Thoracic aorta (tissue), 2 donors: Measurements from ENCODE around the gene ATP1B3. TPM values are rescaled to one million over a fixed set of nuclear protein-coding genes. Genes with fewer than 3 reads are reported as not detected.

ENCODE experiments used
- ATAC-seq: fragments of 150-250 bp; one replicate; pipeline ENCODE4 v1.8.0; 2017; ENCODE audit warnings: low read depth; ENCODE audit not compliant: insufficient number of reproducible peaks, low FRiP score
- DNase-seq: peaks from one replicate; pipeline ENCODE4 v3.0.0-alpha.2; 2020; ENCODE audit warnings: low spot score
- H3K27ac ChIP-seq, 2 donors: fragments of 200-600 bp; sonication (generic); 1 replicate in 1 of 2; 2 replicates in 1 of 2; pipeline ENCODE4 v1.5.1; 2016; ENCODE audit warnings: mild to moderate bottlenecking in 2 of 2, moderate library complexity in 2 of 2
- H3K27me3 ChIP-seq: fragments of 200-600 bp; sonication (generic); replicated peaks from 2 replicates; pipeline ENCODE4 v1.6.0; 2016; ENCODE audit warnings: mild to moderate bottlenecking; ENCODE audit not compliant: insufficient read depth
- H3K36me3 ChIP-seq: fragments of 200-600 bp; sonication (generic); one replicate; pipeline ENCODE4 v1.5.1; 2016
- H3K4me1 ChIP-seq, 2 donors: fragments of 200-600 bp; sonication (generic); 1 replicate in 1 of 2; 2 replicates in 1 of 2; pipeline versions ENCODE4 v1.5.1 to v1.6.0; 2016; ENCODE audit warnings: low read depth in 2 of 2, mild to moderate bottlenecking in 1 of 2; ENCODE audit not compliant: control insufficient read depth in 1 of 2
- H3K4me3 ChIP-seq: fragments of 200-600 bp; sonication (generic); 2 replicates; pipeline ENCODE4 v1.5.1; 2016; ENCODE audit warnings: mild to moderate bottlenecking
- H3K9me3 ChIP-seq: fragments of 200-600 bp; sonication (generic); 2 replicates; pipeline ENCODE4 v1.5.1; 2016
- CTCF ChIP-seq: fragments of 200-600 bp; sonication (generic); IDR thresholded peaks from one replicate; pipeline ENCODE4 v1.5.1; 2019; ENCODE audit warnings: antibody characterized with exemption
- total RNA-seq, 2 donors: library from RNA; depleted of rRNA; stranded (reverse); fragments of >200 nt; gene quantifications; one replicate each; pipeline versions ENCODE4 v1.1.0 to v1.2.3, GENCODE V29; 2016

Gene ATP1B3
- total RNA-seq, 2 donors from 2014 or later, result 78.7 to 106 TPM

- no peak for DNase-seq
- ATAC-seq, result no peak
- Histone ChIP-seq H3K9me3 (no peaks in the 10 kb centered on the region), H3K27ac (no peak overlapping the region), H3K36me3 (no peaks in the 10 kb centered on the region), H3K27me3 (no peaks in the 10 kb centered on the region), H3K4me1 (peaks cover 0 to 9% of the 10 kb centered on the region in 2 donors), H3K4me3 (no peak overlapping the region)
- no peak for TF ChIP-seq CTCF
Observed at GRCh38 chr3:141853081-141853601, 23.3 kb upstream of the ATP1B3 start.

- ATAC-seq (no peak), DNase-seq (no peak)
- no peaks in the 10 kb centered on the region for H3K27me3 ChIP-seq
- H3K4me1 ChIP-seq, result peaks cover 0 to 9% of the 10 kb centered on the region in 2 donors
- no peaks in the 10 kb centered on the region for H3K9me3 ChIP-seq
- H3K36me3 ChIP-seq, result no peaks in the 10 kb centered on the region
- TF ChIP-seq CTCF, result no peak
- H3K4me3 ChIP-seq, result no peak overlapping the region
- no peak overlapping the region for H3K27ac ChIP-seq
Observed at GRCh38 chr3:141853629-141854168, 22.7 kb upstream of the ATP1B3 start.

GRCh38 chr3:141854599-141854998 is 21.8 kb upstream of the ATP1B3 start:
- ATAC-seq (no peak), DNase-seq (no peak)
- no peak for TF ChIP-seq CTCF
- H3K4me3 ChIP-seq, result no peak overlapping the region
- H3K27ac ChIP-seq, result no peak overlapping the region
- no peaks in the 10 kb centered on the region for H3K27me3 ChIP-seq
- no peaks in the 10 kb centered on the region for H3K9me3 ChIP-seq
- H3K36me3 ChIP-seq, result no peaks in the 10 kb centered on the region
- peaks cover 0 to 9% of the 10 kb centered on the region in 2 donors for H3K4me1 ChIP-seq

- Histone ChIP-seq H3K27me3 (no peaks in the 10 kb centered on the region), H3K36me3 (no peaks in the 10 kb centered on the region), H3K4me3 (no peak overlapping the region), H3K27ac (no peak overlapping the region), H3K9me3 (no peaks in the 10 kb centered on the region), H3K4me1 (peaks cover 0 to 3% of the 10 kb centered on the region in 2 donors)
- no peak for TF ChIP-seq CTCF
- no peak for DNase-seq
- ATAC-seq, result no peak
Observed at GRCh38 chr3:141858312-141858711, 18.1 kb upstream of the ATP1B3 start.

- no peaks in the 10 kb centered on the region for H3K36me3 ChIP-seq
- no peaks in the 10 kb centered on the region for H3K9me3 ChIP-seq
- DNase-seq (no peak), ATAC-seq (no peak)
- H3K27ac ChIP-seq, result no peak overlapping the region
- H3K27me3 ChIP-seq, result no peaks in the 10 kb centered on the region
- no peak overlapping the region for H3K4me3 ChIP-seq
- no peaks in the 10 kb centered on the region for H3K4me1 ChIP-seq
- no peak for TF ChIP-seq CTCF
Observed at GRCh38 chr3:141859651-141860050, 16.8 kb upstream of the ATP1B3 start.
